Panc1 (cell line): ENCODE data around the gene FIG4. TPM values are rescaled to one million over a fixed set of nuclear protein-coding genes. Genes with fewer than 3 reads are reported as not detected.

Source experiments
- ATAC-seq: fragments of 200-7000 bp; cut with Tn5 transposase; 2 replicates; pipeline ENCODE4 v1.9.1; 2020; ENCODE audit warnings: mild to moderate bottlenecking, moderate library complexity
- BruUV-seq: library from RNA; stranded (reverse); fragments of 400-500 nt; replicated peaks from 2 replicates; lab custom pipeline; 2021; lab: Mats Ljungman, UMichigan
- CTCF ChIA-PET: fragments of 300-600 bp; sonication (Branson Sonifier 250); formaldehyde crosslinking; loops from one replicate; lab custom pipeline; 2022; ENCODE audit warnings: antibody characterized with exemption; lab: Charles Lee
- POLR2A ChIA-PET: fragments of 300-600 bp; sonication (Branson Sonifier 250); formaldehyde crosslinking; loops from one replicate; lab custom pipeline; 2022; ENCODE audit warnings: antibody characterized with exemption; lab: Charles Lee
- DNase-seq: peaks from one replicate; pipeline ENCODE4 v3.0.0-alpha.2; 2010; ENCODE audit warnings: low read depth, low spot score
- H3K27ac ChIP-seq: 2 replicates; pipeline ENCODE4 v1.5.1; 2011; ENCODE audit warnings: mild to moderate bottlenecking, low read length, inconsistent platforms
- H3K27me3 ChIP-seq: fragments of 200-500 bp; sonication (Bioruptor generic); 2 replicates; pipeline ENCODE4 v1.6.0; 2014; ENCODE audit warnings: low read length, inconsistent platforms; ENCODE audit not compliant: control insufficient read depth, insufficient read depth
- H3K36me3 ChIP-seq: fragments of 200-500 bp; sonication (Bioruptor generic); 2 replicates; pipeline ENCODE4 v1.5.1; 2014; ENCODE audit warnings: inconsistent platforms, mild to moderate bottlenecking, low read length, moderate library complexity; ENCODE audit not compliant: control insufficient read depth, insufficient read depth
- H3K4me1 ChIP-seq: 2 replicates; pipeline ENCODE4 v1.5.1; 2011; ENCODE audit warnings: inconsistent platforms, mild to moderate bottlenecking, low read length, moderate library complexity; ENCODE audit not compliant: control insufficient read depth, insufficient read depth
- H3K4me3 ChIP-seq, 2 experiments: 2 replicates each; pipeline ENCODE4 v1.5.1; 2011 to 2012; ENCODE audit warnings: low read depth in 2 of 2, low read length in 2 of 2, mild to moderate bottlenecking in 2 of 2, inconsistent platforms in 1 of 2, moderate library complexity in 1 of 2
- H3K9me3 ChIP-seq: fragments of 200-500 bp; sonication (Bioruptor generic); 2 replicates; pipeline ENCODE4 v1.5.1; 2014; ENCODE audit warnings: low read depth, mild to moderate bottlenecking, inconsistent platforms, low read length, moderate library complexity; ENCODE audit not compliant: control insufficient read depth, insufficient read depth
- CTCF ChIP-seq: fragments of 450-650 bp; IDR thresholded peaks from 2 replicates; pipeline ENCODE4 v1.5.1; 2017; ENCODE audit warnings: mild to moderate bottlenecking
- POLR2AphosphoS5 ChIP-seq: IDR thresholded peaks from 2 replicates; pipeline ENCODE4 v1.6.1; 2012; ENCODE audit warnings: mild to moderate bottlenecking, low read depth, low read length, moderate library complexity
- REST ChIP-seq, 2 experiments: IDR thresholded peaks; 2 replicates each; pipeline ENCODE4 v1.6.1; 2011 to 2012; ENCODE audit warnings: low read depth in 2 of 2, control low read depth in 1 of 2, low read length in 1 of 2, mild to moderate bottlenecking in 1 of 2, moderate library complexity in 1 of 2; ENCODE audit not compliant: insufficient read depth in 1 of 2
- SIN3A ChIP-seq: IDR thresholded peaks from 2 replicates; pipeline ENCODE4 v1.6.1; 2012; ENCODE audit warnings: low read depth, mild to moderate bottlenecking, low read length, moderate library complexity, borderline replicate concordance; ENCODE audit not compliant: insufficient read depth
- TCF7L2 ChIP-seq: IDR thresholded peaks from 2 replicates; pipeline ENCODE4 v1.6.1; 2011; ENCODE audit warnings: mild to moderate bottlenecking, low read depth, low read length, inconsistent platforms
- in situ Hi-C: cut with HindIII; loops from 2 replicates; pipeline ENCODE4 v1.10.0; 2016; ENCODE audit warnings: low sequenced_read_pairs, low pct_unique_long_range_greater_than_20kb
- intact Hi-C: fragments of 100-400 bp; cut with micrococcal nuclease; formaldehyde crosslinking; loops from one replicate; pipeline ENCODE4 v1.10.0; 2022; ENCODE audit not compliant: unreplicated experiment
- total RNA-seq: library from RNA; stranded (reverse); gene quantifications from one replicate; pipeline ENCODE4 v1.2.1, GENCODE V29; 2021; ENCODE audit not compliant: unreplicated experiment

FIG4 gene
- total RNA-seq, 1 experiment from 2014 or later: 19.0 TPM

- ChIA-PET POLR2A (interaction anchor here (0.6 kb wide), 1 partner anchor 14 kb away, joined by 3 read pairs; no protein-coding TSS in a partner anchor), CTCF (no interaction called here)
- ATAC-seq (no peak), DNase-seq (no peak)
- H3K4me3 ChIP-seq: no peak overlapping the region
- in situ Hi-C loops: no loop called here
- no peaks in the 10 kb centered on the region for H3K9me3 ChIP-seq
- H3K36me3 ChIP-seq: no peaks in the 10 kb centered on the region
- no peaks in the 10 kb centered on the region for H3K4me1 ChIP-seq
- no peak overlapping the region for H3K27ac ChIP-seq
- BruUV-seq: no TSS peak
- TF ChIP-seq SIN3A (no peak), TCF7L2 (no peak), CTCF (no peak), REST (IDR thresholded peaks at IDR 0.05; ENCODE audit: insufficient read depth in 1 of 2, low read depth in 2 of 2, low read length in 1 of 2) (no peak), POLR2AphosphoS5 (no peak)
- intact Hi-C loops: no loop called here
- 0 out of 2 replicates have a peak, but pooled peaks cover 2% of the 10 kb centered on the region for H3K27me3 ChIP-seq
Observed at GRCh38 chr6:109672175-109672574, 18.9 kb upstream of the FIG4 start.

GRCh38 chr6:109672839-109673238, 18.3 kb upstream of the FIG4 start:
- no TSS peak for BruUV-seq
- DNase-seq: no peak
- Histone ChIP-seq H3K27ac (no peak overlapping the region), H3K9me3 (no peaks in the 10 kb centered on the region), H3K4me1 (no peaks in the 10 kb centered on the region), H3K4me3 (no peak overlapping the region), H3K27me3 (peaks cover 4% of the 10 kb centered on the region; the same call in 1 of the 2 replicates), H3K36me3 (no peaks in the 10 kb centered on the region)
- in situ Hi-C loops: no loop called here
- ATAC-seq: no peak
- POLR2A ChIA-PET: no interaction called here
- intact Hi-C loops: no loop called here
- no peak for TF ChIP-seq REST (IDR thresholded peaks at IDR 0.05; ENCODE audit: insufficient read depth in 1 of 2, low read depth in 2 of 2, low read length in 1 of 2)
- CTCF ChIA-PET: no interaction called here
